GM23338 (cell line): ENCODE measurements around the gene SCFD2.

Source experiments
- CREB1 ChIP-seq: fragments of 250-450 bp; sonication (Bioruptor Pico); IDR thresholded peaks from 2 replicates; pipeline ENCODE4 v1.5.0; 2020; ENCODE audit warnings: low read depth, mild to moderate bottlenecking, moderate library complexity
- CTCF ChIP-seq, 2 experiments: fragments of 200-600 bp in 1 of 2; sonication (generic) in 1 of 2; conservative IDR thresholded peaks; 2 replicates each; pipeline versions ENCODE4 v1.5.1 to v1.6.1; 2016 to 2017; ENCODE audit warnings: antibody characterized with exemption in 2 of 2, low read depth in 2 of 2, mild to moderate bottlenecking in 2 of 2, moderate library complexity in 1 of 2
- EZH2 ChIP-seq: fragments of 200-600 bp; sonication (generic); IDR thresholded peaks from one replicate; pipeline ENCODE4 v1.8.0; 2017; ENCODE audit warnings: antibody characterized with exemption, mild to moderate bottlenecking, low read depth; ENCODE audit not compliant: unreplicated experiment
- EZH2phosphoT487 ChIP-seq: fragments of 200-600 bp; sonication (generic); IDR thresholded peaks from one replicate; pipeline ENCODE4 v1.8.1; 2018; ENCODE audit warnings: antibody characterized with exemption; ENCODE audit not compliant: unreplicated experiment
- JUNB ChIP-seq: IDR thresholded peaks from one replicate; pipeline ENCODE4 v1.6.1; 2016; ENCODE audit warnings: antibody characterized with exemption; ENCODE audit not compliant: unreplicated experiment
- POLR2AphosphoS5 ChIP-seq: IDR thresholded peaks from 2 replicates; pipeline ENCODE4 v1.6.1; 2016; ENCODE audit warnings: antibody characterized with exemption, low read depth
- REST ChIP-seq: IDR thresholded peaks from one replicate; pipeline ENCODE4 v1.6.1; 2018; ENCODE audit warnings: antibody characterized with exemption; ENCODE audit not compliant: unreplicated experiment

GRCh38 chr4:53367721-53368120 is 1.9 kb upstream of the SCFD2 start:
- TF ChIP-seq CTCF (conservative IDR thresholded peaks at IDR 0.05; ENCODE audit: low read depth in 2 of 2) (no peak), EZH2phosphoT487 (no peak), CREB1 (CRISPR knock-in tag) (no peak), POLR2AphosphoS5 (no peak), EZH2 (no peak), JUNB (no peak), REST (no peak)
